Esophagus squamous epithelium (tissue), 4 donors: Measurements from ENCODE around the gene SYCP2.

Experiments used
- CTCF ChIP-seq, 6 experiments: fragments of 450-650 bp in 4 of 6; fragments of 200-600 bp in 2 of 6; sonication (generic) in 2 of 6; IDR thresholded peaks; one replicate each; pipeline ENCODE4 v1.5.1; 2016 to 2019; ENCODE audit warnings: antibody characterized with exemption in 6 of 6, mild to moderate bottlenecking in 4 of 6, moderate library complexity in 4 of 6
- POLR2A ChIP-seq, 4 donors: fragments of 450-650 bp; IDR thresholded peaks; one replicate each; pipeline ENCODE4 v1.6.1; 2017; ENCODE audit warnings: antibody characterized with exemption in 4 of 4, mild to moderate bottlenecking in 4 of 4, moderate library complexity in 3 of 4

GRCh38 chr20:59820204-59821041 is 113.0 kb downstream of the SYCP2 start:
- TF ChIP-seq CTCF (IDR thresholded peaks at IDR 0.05), result no peak
- no peak for TF ChIP-seq POLR2A (IDR thresholded peaks at IDR 0.05)
